Trophoblast cell (in vitro differentiated cells and primary cell): ENCODE results near the gene CLGN.

Experiments
- DNase-seq, 2 donors: peaks; one replicate each; pipeline ENCODE4 v3.0.0-alpha.2; 2016
- H2AFZ ChIP-seq: 2 replicates; pipeline ENCODE4 v1.6.1; 2013; ENCODE audit warnings: low read length, moderate library complexity, mild to moderate bottlenecking; ENCODE audit not compliant: insufficient read depth, poor library complexity
- H2AK5ac ChIP-seq: 2 replicates; pipeline ENCODE4 v1.6.1; 2013; ENCODE audit warnings: mild to moderate bottlenecking, low read length
- H2BK120ac ChIP-seq: 2 replicates; pipeline ENCODE4 v1.6.1; 2013; ENCODE audit warnings: low read length, mild to moderate bottlenecking, moderate library complexity; ENCODE audit not compliant: insufficient read depth, poor library complexity
- H2BK12ac ChIP-seq: 2 replicates; pipeline ENCODE4 v1.6.1; 2013; ENCODE audit warnings: mild to moderate bottlenecking, low read length, moderate library complexity
- H2BK5ac ChIP-seq: 2 replicates; pipeline ENCODE4 v1.6.1; 2013; ENCODE audit warnings: low read length, low read depth, moderate library complexity, mild to moderate bottlenecking; ENCODE audit not compliant: poor library complexity
- H3K14ac ChIP-seq: 2 replicates; pipeline ENCODE4 v1.6.1; 2013; ENCODE audit warnings: mild to moderate bottlenecking, low read length
- H3K18ac ChIP-seq: 2 replicates; pipeline ENCODE4 v1.6.1; 2013; ENCODE audit warnings: mild to moderate bottlenecking, low read length
- H3K23ac ChIP-seq: 2 replicates; pipeline ENCODE4 v1.6.1; 2013; ENCODE audit warnings: low read length
- H3K27ac ChIP-seq: 2 replicates; pipeline ENCODE4 v1.5.1; 2013; ENCODE audit warnings: low read depth, mild to moderate bottlenecking, inconsistent platforms, low read length, moderate library complexity
- H3K27me3 ChIP-seq: 2 replicates; pipeline ENCODE4 v1.6.1; 2013; ENCODE audit warnings: inconsistent platforms, mild to moderate bottlenecking, low read length, moderate library complexity; ENCODE audit not compliant: insufficient read depth
- H3K36me3 ChIP-seq, 2 experiments: 1 replicate in 1 of 2; 2 replicates in 1 of 2; pipeline ENCODE4 v1.6.1; 2013; ENCODE audit warnings: low read length in 2 of 2, mild to moderate bottlenecking in 2 of 2, moderate library complexity in 1 of 2; ENCODE audit not compliant: insufficient read depth in 2 of 2, control insufficient read depth in 1 of 2
- H3K4ac ChIP-seq: 2 replicates; pipeline ENCODE4 v1.6.1; 2013; ENCODE audit warnings: low read depth, mild to moderate bottlenecking, low read length, moderate library complexity
- H3K4me1 ChIP-seq, 2 experiments: 1 replicate in 1 of 2; 2 replicates in 1 of 2; pipeline ENCODE4 v1.6.1; 2013; ENCODE audit warnings: low read length in 2 of 2, mild to moderate bottlenecking in 2 of 2, moderate library complexity in 1 of 2; ENCODE audit not compliant: insufficient read depth in 2 of 2, control insufficient read depth in 1 of 2
- H3K4me2 ChIP-seq: 2 replicates; pipeline ENCODE4 v1.6.1; 2013; ENCODE audit warnings: inconsistent platforms, mild to moderate bottlenecking, low read length, moderate library complexity
- H3K4me3 ChIP-seq: 2 replicates; pipeline ENCODE4 v1.5.1; 2013; ENCODE audit warnings: mild to moderate bottlenecking, low read depth, low read length, inconsistent platforms
- H3K79me1 ChIP-seq: one replicate; pipeline ENCODE4 v1.6.1; 2013; ENCODE audit warnings: low read length
- H3K79me2 ChIP-seq: 2 replicates; pipeline ENCODE4 v1.6.1; 2013; ENCODE audit warnings: low read length, mild to moderate bottlenecking; ENCODE audit not compliant: control insufficient read depth, insufficient read depth, poor library complexity
- H3K9ac ChIP-seq: 2 replicates; pipeline ENCODE4 v1.6.1; 2013; ENCODE audit warnings: mild to moderate bottlenecking, low read length
- H3K9me3 ChIP-seq: 2 replicates; pipeline ENCODE4 v1.6.1; 2013; ENCODE audit warnings: low read depth, mild to moderate bottlenecking, control low read depth, inconsistent platforms, low read length; ENCODE audit not compliant: insufficient read depth
- H4K12ac ChIP-seq: 2 replicates; pipeline ENCODE4 v1.6.1; 2013; ENCODE audit warnings: low read depth, mild to moderate bottlenecking, low read length, moderate library complexity
- H4K8ac ChIP-seq: 2 replicates; pipeline ENCODE4 v1.6.1; 2013; ENCODE audit warnings: low read depth, mild to moderate bottlenecking, low read length, moderate library complexity
- H4K91ac ChIP-seq: one replicate; pipeline ENCODE4 v1.6.1; 2013; ENCODE audit warnings: low read depth, mild to moderate bottlenecking, low read length, moderate library complexity
- WGBS: extraction: QIAGEN DNeasy Blood & Tissue Kit; methylation state at CpG from one replicate; pipeline ENCODE4 v1.1.7; 2013; ENCODE audit warnings: missing lambda C conversion rate; ENCODE audit not compliant: insufficient read length, insufficient coverage; ENCODE audit errors: extremely low coverage; 5-methylcytosine and 5-hydroxymethylcytosine counted together

CLGN gene

GRCh38 chr4:140367738-140368137 lies 59.7 kb downstream of the CLGN start:
- no peak overlapping the region for H4K12ac ChIP-seq
- H2AFZ ChIP-seq: no peak overlapping the region
- H3K4ac ChIP-seq: no peak overlapping the region
- H3K14ac ChIP-seq: no peak overlapping the region
- no peak overlapping the region for H3K9ac ChIP-seq
- H3K4me1 ChIP-seq: peaks cover 3 to 4% of the 10 kb centered on the region in 2 experiments
- H2BK12ac ChIP-seq: no peak overlapping the region
- H3K4me2 ChIP-seq: no peak overlapping the region
- no peak overlapping the region for H4K91ac ChIP-seq
- H2BK5ac ChIP-seq: no peak overlapping the region
- H3K79me2 ChIP-seq: no peaks in the 10 kb centered on the region
- H2BK120ac ChIP-seq: no peak overlapping the region
- no peak overlapping the region for H4K8ac ChIP-seq
- no peaks in the 10 kb centered on the region for H3K79me1 ChIP-seq
- peak in 1 of 2 donors; percentile 8 for DNase-seq
- no peak overlapping the region for H3K23ac ChIP-seq
- H2AK5ac ChIP-seq: no peak overlapping the region
- H3K36me3 ChIP-seq: no peaks in the 10 kb centered on the region
- no peak overlapping the region for H3K4me3 ChIP-seq
- WGBS: no CpG with 5 or more reads among the region's 2 CpGs
- H3K18ac ChIP-seq: no peak overlapping the region
- H3K27ac ChIP-seq: no peak overlapping the region
- H3K27me3 ChIP-seq: no peaks in the 10 kb centered on the region
- no peaks in the 10 kb centered on the region for H3K9me3 ChIP-seq

- Histone ChIP-seq H3K79me2 (no peaks in the 10 kb centered on the region), H2AFZ (no peak overlapping the region), H2AK5ac (no peak overlapping the region), H3K4me1 (peaks cover 3 to 4% of the 10 kb centered on the region in 2 experiments), H3K27me3 (no peaks in the 10 kb centered on the region), H3K9ac (no peak overlapping the region), H3K14ac (no peak overlapping the region), H3K4ac (no peak overlapping the region), H4K91ac (no peak overlapping the region), H2BK5ac (no peak overlapping the region), H4K12ac (no peak overlapping the region), H3K36me3 (no peaks in the 10 kb centered on the region), H4K8ac (no peak overlapping the region), H3K79me1 (no peaks in the 10 kb centered on the region), H3K23ac (no peak overlapping the region), H3K4me2 (no peak overlapping the region), H3K9me3 (no peaks in the 10 kb centered on the region), H3K27ac (no peak overlapping the region), H2BK12ac (no peak overlapping the region), H2BK120ac (no peak overlapping the region), H3K4me3 (no peak overlapping the region), H3K18ac (no peak overlapping the region)
- no peak for DNase-seq
Measured at GRCh38 chr4:140363558-140363957, 63.9 kb downstream of the CLGN start.

- no peak overlapping the region for H3K23ac ChIP-seq
- peak overlapping the region; percentile 61 for H3K14ac ChIP-seq
- no CpG with 5 or more reads among the region's 3 CpGs for WGBS
- H3K27ac ChIP-seq: no peak overlapping the region
- H3K36me3 ChIP-seq: no peaks in the 10 kb centered on the region
- no peak overlapping the region for H3K9ac ChIP-seq
- H3K27me3 ChIP-seq: no peaks in the 10 kb centered on the region
- peaks cover 3 to 4% of the 10 kb centered on the region in 2 experiments for H3K4me1 ChIP-seq
- no peak overlapping the region for H2AK5ac ChIP-seq
- DNase-seq: peak in 1 of 2 donors; percentile 19
- H2BK5ac ChIP-seq: peak overlapping the region; percentile 34
- H2BK120ac ChIP-seq: no peak overlapping the region
- no peaks in the 10 kb centered on the region for H3K79me2 ChIP-seq
- H3K79me1 ChIP-seq: no peaks in the 10 kb centered on the region
- H3K18ac ChIP-seq: peak overlapping the region; percentile 77
- no peak overlapping the region for H3K4ac ChIP-seq
- no peak overlapping the region for H3K4me3 ChIP-seq
- H4K91ac ChIP-seq: peak overlapping the region; percentile 21
- H3K9me3 ChIP-seq: no peaks in the 10 kb centered on the region
- peak overlapping the region; percentile 85 for H2BK12ac ChIP-seq
- no peak overlapping the region for H4K12ac ChIP-seq
- peak overlapping the region; percentile 20 for H3K4me2 ChIP-seq
- H2AFZ ChIP-seq: peak overlapping the region; percentile 37
- no peak overlapping the region for H4K8ac ChIP-seq
Measured at GRCh38 chr4:140363051-140363450, 64.4 kb downstream of the CLGN start.

GRCh38 chr4:140361099-140361498 lies 66.3 kb downstream of the CLGN start:
- H2BK5ac ChIP-seq: no peak overlapping the region
- H3K4me1 ChIP-seq: peaks cover 3 to 4% of the 10 kb centered on the region in 2 experiments
- H3K4ac ChIP-seq: no peak overlapping the region
- no peak overlapping the region for H2AK5ac ChIP-seq
- no peaks in the 10 kb centered on the region for H3K79me1 ChIP-seq
- H3K9me3 ChIP-seq: no peaks in the 10 kb centered on the region
- H3K79me2 ChIP-seq: no peaks in the 10 kb centered on the region
- no peak overlapping the region for H3K4me3 ChIP-seq
- DNase-seq: no peak
- no peak overlapping the region for H3K4me2 ChIP-seq
- H4K91ac ChIP-seq: no peak overlapping the region
- no peaks in the 10 kb centered on the region for H3K36me3 ChIP-seq
- no peak overlapping the region for H4K12ac ChIP-seq
- no peak overlapping the region for H3K14ac ChIP-seq
- H3K23ac ChIP-seq: no peak overlapping the region
- H3K9ac ChIP-seq: no peak overlapping the region
- H3K27ac ChIP-seq: no peak overlapping the region
- H4K8ac ChIP-seq: no peak overlapping the region
- no peak overlapping the region for H3K18ac ChIP-seq
- WGBS: no CpG with 5 or more reads among the region's 4 CpGs
- no peak overlapping the region for H2BK120ac ChIP-seq
- H2AFZ ChIP-seq: no peak overlapping the region
- H2BK12ac ChIP-seq: no peak overlapping the region
- no peaks in the 10 kb centered on the region for H3K27me3 ChIP-seq
